HG03442 (cell line): ENCODE data around the gene IER2.
"Not testable (repeated sequence)": the region's sequence is repeated elsewhere in the genome, so short reads cannot be mapped to it uniquely, and the experiment has no call there.

Experiments
- ATAC-seq: cut with Tn5 transposase; IDR thresholded peaks from one replicate; pipeline ENCODE4 v1.9.1; 2021; ENCODE audit warnings: mild to moderate bottlenecking, moderate library complexity; ENCODE audit not compliant: unreplicated experiment

The IER2 gene

DNA sequence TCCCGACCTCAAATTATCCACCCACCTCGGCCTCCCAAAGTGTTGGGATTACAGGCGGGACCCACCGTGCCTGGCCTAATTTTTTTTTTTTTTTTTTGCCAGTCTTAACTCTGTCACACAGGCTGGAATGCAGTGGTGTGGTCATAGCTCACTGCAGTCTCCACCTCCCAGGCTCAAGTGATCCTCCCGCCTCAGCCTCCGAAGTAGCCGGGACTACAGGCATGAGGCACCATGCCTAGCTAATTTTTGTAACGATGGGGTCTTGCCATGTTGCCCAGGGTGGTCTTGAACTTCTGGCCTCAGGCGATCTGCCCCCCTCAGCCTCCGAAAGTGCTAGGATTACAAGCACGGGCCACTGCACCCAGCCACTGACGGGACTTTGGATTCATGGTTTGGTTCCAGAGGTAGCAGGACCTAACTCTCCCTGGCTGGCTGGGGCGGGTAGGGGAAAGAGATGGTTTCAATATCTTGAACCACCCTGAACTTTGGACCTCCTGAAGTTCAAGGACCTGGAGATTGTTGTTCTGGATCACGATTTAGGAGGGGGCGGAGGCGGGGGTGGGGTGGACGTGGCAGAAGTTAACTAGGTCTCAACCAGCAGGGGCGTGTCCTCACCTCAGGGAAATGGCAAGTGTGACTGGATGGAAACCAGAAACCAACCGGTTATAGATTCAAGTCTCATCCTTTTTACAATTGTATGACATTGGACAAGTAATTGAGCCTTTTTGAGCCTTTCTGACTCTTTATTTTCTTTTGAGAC is 40.8 kb downstream of the IER2 start:
- ATAC-seq, result no peak

DNA sequence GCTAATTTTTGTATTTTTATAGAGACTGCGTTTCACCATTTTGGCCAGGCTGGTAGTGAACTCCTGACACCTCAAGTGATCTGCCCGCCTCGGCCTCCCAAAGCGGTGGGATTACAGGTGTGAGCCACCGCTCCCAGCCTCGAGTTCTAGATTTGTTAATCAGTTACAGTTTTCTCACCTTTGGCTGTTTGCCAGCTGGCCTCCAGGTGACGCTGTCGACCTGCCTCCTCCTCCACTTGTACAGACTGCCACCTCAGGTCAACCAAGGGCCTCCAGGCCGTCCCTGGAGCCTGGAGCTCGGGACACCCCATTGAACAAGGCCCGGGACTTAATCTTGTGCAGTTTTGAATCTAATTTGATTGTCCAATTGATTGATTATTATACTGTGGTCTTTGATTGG is 45.5 kb downstream of the IER2 start:
- no peak for ATAC-seq

DNA sequence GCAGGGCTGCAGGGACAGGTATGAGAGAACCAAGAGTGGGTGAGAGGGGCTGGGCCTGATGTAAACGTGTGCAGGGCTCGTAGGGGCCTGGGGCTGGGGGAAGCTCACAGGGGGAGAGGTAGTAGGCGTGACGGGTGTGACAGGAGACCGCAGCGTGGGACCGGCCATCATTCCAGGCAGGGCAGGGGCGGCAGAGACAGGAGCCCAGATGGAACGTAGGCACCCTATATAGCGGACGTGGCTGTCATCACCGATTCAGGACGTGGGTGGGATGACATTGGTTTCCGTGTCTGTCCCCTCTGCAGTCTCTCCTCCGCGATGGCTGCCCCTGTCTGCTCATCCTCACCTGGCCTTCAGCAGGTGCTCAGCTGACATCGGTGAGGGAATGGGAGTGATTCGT is 48.4 kb downstream of the IER2 start:
- ATAC-seq, result no peak

DNA sequence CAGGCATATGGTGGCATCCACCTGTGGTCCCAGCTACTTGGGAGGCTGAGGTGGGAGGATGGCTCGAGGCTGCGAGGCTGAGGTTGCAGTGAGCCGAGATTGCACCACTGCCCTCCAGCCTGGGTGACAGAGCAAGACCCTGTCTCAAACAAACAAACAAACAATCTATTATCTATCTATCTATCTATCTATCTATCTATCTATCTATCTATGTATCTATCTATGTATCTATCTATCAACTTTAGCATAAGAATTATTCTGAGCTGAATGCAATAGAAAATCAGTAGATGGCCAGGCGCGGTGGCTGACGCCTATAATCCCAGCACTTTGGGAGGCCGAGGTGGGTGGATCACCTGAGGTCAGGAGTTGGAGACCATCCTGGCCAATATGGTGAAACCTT is 51.9 kb downstream of the IER2 start:
- not testable (repeated sequence) for ATAC-seq
